Measurements from ENCODE around the gene DIAPH2.
A peak's percentile ranks its signal among the peaks of the same experiment; 100 is the strongest.
"Not testable (repeated sequence)": the region's sequence is repeated elsewhere in the genome, so short reads cannot be mapped to it uniquely, and the experiment has no call there.

Gene DIAPH2

GRCh38 chrX:96684339-96685209 is at the start of gene DIAPH2:
Gene DIAPH2, plus strand, starts transcription at chrX:96684842.
- peak; percentile 46 for DNase-seq (ENCODE audit: low read depth)

GRCh38 chrX:96650023-96650422 is 34.6 kb upstream of the DIAPH2 start:
- DNase-seq (ENCODE audit: low read depth), result no peak

DNA sequence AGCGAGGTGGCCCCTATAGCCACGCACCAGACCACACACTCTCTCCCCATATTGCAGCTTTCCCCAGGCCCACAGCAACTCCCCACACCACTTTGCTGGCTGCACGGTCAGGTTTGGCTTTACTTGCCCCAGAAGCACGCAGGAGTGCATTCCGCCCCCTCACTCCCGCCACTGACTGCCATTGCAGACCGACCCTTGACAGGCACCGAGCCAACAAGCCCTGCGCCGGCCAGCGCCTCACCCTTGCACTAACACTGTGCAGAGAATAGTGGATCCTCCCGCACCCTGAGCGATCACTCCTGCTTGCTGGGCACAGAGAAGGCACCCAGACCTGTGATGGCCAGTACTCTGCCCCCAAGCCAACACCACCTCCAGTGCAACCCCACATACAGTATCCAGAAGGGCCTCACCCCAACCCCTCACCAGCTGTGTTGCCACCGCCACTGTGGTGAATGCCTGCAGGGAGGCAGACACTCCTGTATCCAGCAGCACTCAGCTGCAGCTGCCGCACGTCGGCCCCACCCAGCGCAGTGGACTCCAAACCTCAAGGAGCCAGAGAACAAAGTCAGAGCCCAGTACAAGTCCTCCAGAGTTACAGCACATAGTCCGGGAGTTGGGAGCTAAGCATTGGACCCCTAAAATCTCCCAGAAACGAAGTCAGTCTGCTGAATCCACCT is 28.6 kb upstream of the DIAPH2 start:
- DNase-seq (ENCODE audit: low read depth), result no peak

GRCh38 chrX:96682516-96682915 is 2.1 kb upstream of the DIAPH2 start:
- no peak for DNase-seq (ENCODE audit: low read depth)

DNA sequence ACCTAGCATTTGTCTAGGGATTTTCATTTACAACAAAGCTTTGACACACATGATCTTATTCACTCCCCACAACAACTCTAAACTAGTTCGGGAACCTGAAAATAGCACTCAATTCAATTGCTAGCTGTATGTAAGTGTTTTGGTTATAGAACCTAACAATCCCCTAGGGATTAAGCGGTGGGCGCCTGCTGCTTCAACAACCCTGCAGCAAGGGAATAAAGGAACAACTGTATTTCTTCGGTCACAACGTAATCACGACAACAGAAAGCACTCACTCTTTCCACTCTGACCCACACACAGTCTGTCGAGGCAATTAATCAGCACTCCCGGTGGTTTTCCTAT is 674 bp upstream of the DIAPH2 start:
- DNase-seq (ENCODE audit: low read depth), result no peak

GRCh38 chrX:96685210-96686099 is 813 bp downstream of the DIAPH2 start:
- DNase-seq (ENCODE audit: low read depth), result peak; percentile 3

DNA sequence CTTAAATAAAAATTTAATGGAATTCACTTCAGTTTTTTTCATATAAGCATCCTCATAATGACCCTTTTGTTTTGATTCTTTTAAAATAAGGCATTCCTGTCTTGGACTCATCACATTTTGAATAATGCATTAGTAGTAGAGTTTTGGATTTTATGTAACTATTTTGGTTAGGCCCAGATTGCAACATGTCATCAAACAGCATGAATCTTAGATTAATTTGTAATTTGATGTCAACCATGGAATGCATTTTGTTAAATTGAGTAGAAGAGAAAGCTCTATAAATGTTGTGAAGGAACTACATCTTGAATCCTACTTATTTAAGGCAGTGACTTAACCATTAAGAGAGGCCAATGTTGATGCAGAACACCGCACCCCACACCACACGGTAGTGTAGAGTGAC is 3.1 kb downstream of the DIAPH2 start:
- no peak for DNase-seq (ENCODE audit: low read depth)

- no peak for DNase-seq (ENCODE audit: low read depth)
These were observed 4.1 kb downstream of the DIAPH2 start for GRCh38 chrX:96688789-96689188.

- DNase-seq (ENCODE audit: low read depth), result no peak
These were observed 5.3 kb downstream of the DIAPH2 start for GRCh38 chrX:96689991-96690390.

DNA sequence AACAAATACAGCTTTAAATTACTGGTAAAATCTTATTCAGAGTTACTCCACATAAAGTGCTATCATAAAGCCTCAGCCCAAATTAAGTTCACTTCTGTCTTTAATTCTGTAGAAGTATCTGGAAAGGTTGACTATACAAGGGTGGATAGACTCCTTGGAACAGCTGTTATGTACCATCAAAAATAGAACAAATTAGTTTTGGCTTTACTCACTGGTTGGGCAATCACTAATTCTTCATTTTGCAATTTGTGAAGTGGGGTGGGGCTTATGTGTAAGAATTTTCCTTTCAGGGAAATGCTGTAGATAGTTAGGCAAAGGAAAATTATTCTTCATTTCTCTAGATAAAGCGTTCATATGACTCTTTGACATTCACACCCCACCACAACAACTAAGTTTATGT is 7.8 kb downstream of the DIAPH2 start:
- DNase-seq (ENCODE audit: low read depth), result no peak

DNA sequence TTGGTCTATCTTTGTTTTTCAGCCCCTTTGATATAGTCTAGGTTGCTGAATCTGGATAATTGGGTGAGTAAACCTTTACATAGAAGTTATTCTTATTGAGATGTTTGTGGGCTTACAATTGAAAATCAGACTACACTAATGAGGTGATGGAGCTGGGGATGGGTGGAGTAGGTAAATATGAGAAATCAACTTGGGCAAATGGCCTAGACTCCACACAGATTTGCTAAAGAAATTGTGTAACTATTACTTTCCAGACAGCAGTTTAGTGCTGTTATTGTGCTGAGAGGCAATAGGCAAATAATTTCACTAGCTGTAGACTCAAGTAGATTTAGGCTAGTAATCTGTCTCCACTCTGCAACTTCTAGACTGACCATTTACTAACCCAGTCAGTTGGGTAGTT is 8.2 kb downstream of the DIAPH2 start:
- no peak for DNase-seq (ENCODE audit: low read depth)

DNA sequence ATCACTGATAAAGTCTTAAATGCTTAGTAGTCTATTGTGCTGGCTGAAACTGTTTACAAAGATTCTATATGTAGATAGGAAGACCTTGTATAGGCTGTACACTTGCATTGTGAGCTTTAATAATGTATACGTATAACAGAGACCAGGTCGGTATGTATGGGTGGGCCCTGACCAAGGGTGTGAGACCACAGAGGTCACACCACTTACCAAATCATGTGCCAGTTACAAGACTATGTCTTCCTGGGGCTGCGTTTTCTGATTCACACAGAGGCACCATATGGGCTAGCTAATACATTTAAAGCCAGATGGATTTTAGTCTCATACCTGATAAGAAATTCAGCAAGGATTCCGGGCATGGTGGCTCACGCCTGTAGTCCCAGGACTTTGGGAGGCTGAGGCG is 8.8 kb downstream of the DIAPH2 start:
- no peak for DNase-seq (ENCODE audit: low read depth)

DNA sequence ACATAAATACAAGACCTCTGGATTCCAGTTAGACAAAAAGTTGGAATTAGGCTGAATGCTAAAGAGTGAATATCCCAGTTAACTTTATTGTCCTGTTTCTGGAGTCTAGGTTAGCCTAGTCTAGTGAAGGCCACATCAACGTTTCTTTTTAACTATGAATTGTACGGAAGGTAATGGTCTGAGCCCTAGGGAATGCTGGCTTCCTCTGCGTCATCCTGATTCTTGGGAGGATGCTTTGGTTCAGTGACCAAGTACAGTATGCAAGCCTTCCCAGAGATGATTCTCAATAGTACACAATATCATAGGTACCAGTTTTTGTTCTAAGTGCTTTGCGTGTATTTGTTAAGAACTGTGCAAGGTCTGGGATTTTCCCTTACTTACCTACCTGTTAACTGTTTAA is 11.8 kb downstream of the DIAPH2 start:
- no peak for DNase-seq (ENCODE audit: low read depth)

DNA sequence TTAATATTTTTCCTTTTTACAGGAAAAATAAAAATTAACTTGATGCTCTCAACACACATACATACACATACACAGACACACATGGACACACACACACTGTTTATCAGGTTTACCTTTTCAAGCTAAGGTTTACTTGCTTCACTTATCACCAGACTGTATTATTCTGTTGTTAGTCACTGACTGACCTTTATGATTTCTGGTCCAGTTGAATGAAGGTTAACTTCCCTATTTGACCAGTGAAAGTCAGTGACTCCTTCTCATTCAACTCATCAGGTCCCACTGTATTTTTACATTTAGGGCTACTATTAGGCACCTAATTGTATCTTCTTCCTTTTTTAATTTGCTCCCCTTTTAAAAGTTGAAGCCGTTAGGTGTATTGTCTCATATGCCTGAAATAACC is 16.0 kb downstream of the DIAPH2 start:
- no peak for DNase-seq (ENCODE audit: low read depth)

DNA sequence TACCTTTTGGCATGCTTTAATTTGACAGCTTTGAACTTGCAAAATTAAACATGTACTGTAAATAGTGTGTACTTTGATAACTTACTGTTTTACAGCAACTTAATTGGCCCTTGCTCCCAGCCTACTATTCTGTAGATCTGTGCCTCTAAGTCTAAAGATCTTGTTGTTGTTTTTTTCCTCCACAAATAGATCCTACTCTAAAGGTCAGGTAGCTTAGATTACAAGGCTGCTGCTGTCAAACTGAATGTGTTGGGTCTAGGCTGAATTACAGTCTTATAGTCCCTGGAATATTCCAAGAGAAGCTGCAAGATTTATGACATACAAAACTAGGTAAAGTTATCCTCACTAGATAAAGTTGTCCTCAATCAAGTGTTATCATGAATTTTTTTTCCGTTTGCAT is 18.7 kb downstream of the DIAPH2 start:
- DNase-seq (ENCODE audit: low read depth), result no peak

DNA sequence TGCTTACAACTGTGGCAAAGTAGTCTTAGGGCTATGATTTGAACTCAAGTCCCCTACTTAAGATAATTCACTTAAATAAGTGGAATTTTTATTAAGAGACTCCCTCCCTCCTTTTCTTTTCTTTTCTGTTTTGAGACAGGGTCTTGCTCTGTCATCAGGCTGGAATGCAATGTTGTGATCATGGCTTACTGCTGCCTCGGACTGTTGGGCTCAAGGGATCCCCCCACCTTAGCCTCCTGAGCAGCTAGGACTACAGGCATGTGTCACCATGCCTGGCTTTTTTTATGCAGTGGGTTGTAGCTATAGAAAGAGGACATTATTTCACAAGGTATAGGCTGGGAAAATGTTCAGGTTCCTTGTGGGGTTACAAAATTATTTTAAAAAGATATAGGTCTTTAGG is 19.2 kb downstream of the DIAPH2 start:
- DNase-seq (ENCODE audit: low read depth), result no peak

DNA sequence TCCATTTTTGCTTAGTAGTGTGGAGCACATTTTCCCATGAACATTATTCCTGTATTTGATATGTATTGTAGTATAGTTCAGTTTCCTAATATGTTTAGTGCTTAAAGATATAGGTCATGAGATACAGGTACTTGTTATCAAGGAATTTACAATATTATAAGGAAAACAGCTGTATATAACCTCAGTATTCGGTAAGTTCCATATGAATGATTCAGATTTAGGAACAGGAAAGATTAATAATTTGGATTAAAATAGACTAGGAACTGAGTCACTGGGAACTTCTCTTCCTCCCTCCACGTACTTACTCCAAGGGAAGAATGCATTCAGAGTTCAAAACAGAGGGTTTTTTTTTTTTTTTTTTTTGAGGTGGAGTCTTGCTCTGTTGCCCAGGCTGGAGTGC is 20.0 kb downstream of the DIAPH2 start:
- DNase-seq (ENCODE audit: low read depth), result no peak

DNA sequence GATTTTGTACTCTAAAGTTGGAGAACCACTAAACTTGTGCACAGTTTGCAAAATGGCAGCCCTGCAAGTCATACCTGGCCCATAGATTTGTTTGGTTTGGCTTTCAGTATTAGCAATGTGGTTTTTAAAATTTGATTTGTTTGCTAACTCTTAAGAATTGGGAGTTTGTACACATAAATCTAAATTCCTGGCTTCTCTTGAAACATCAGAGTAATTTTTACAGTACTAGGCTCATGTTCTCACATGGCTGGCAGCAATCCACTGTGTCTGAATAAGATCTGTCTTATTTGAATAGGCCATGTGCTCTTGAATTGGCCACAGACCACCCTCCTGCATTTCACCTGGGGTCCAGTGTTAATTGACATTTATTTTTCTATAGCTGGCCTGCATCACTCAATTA is 21.3 kb downstream of the DIAPH2 start:
- DNase-seq (ENCODE audit: low read depth), result no peak

GRCh38 chrX:96707804-96708203 is 23.2 kb downstream of the DIAPH2 start:
- DNase-seq (ENCODE audit: low read depth), result no peak

DNA sequence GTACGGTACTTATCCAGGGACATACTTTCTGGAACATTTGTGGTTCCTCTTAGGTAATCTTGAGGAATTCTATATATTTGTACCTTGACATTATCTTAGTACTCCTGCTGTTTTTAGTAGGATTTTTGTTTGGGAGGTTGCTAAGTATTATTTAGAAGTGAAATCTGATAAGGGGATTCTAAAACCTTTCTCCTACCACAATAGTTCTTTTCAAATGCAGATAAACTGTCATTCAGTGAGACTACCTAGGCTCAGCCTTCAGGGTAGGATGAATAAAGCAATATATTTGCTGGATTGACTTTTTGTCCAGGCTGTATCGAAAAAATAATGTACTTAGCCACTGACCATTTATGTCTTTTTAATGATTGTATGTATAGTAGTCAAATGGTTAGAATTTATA is 25.4 kb downstream of the DIAPH2 start:
- DNase-seq (ENCODE audit: low read depth), result no peak

GRCh38 chrX:96713303-96713702 is 28.7 kb downstream of the DIAPH2 start:
- DNase-seq (ENCODE audit: low read depth), result no peak

- DNase-seq (ENCODE audit: low read depth), result not testable (repeated sequence)
These were observed 29.8 kb downstream of the DIAPH2 start for GRCh38 chrX:96714393-96714792.

- no peak for DNase-seq (ENCODE audit: low read depth)
These were observed 30.8 kb downstream of the DIAPH2 start for GRCh38 chrX:96715481-96715880.

All from activated T-cell treated with anti-CD3 and anti-CD28 coated beads for 1 hour (primary cell).